ENCODE results near the gene CSNK1E. TPM values are rescaled to one million over a fixed set of nuclear protein-coding genes. Genes with fewer than 3 reads are reported as not detected.

The CSNK1E gene
- total RNA-seq, 1 experiment from 2014 or later = 307 TPM

DNA sequence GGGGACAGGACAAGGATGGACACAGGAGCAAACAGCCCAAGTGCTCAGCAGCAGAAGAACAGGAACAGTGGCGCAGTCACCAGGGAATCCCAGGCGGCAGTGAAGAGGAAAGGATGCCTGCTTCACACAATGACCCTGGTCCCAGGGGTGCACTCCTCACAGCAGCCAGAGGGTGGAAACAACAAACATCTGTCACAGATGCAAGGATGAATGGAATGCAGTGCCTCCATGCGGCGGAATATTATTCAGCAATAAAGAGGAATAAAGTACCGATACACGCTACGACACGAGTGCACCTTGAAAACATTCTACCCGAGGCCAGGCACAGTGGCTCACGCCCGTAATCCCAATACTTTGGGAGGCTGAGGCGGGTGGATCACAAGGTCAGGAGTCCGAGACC, 12.7 kb downstream of the CSNK1E start:
- Histone ChIP-seq H3K4me3 (ENCODE audit: insufficient read depth, low read depth, low read length) (no peak overlapping the region), H3K27me3 (ENCODE audit: control insufficient read depth, insufficient read depth, low read length) (no peaks in the 10 kb centered on the region), H3K36me3 (replicated peaks; ENCODE audit: control insufficient read depth, insufficient read depth, low read length) (peaks cover 51% of the 10 kb centered on the region)
- no peak for DNase-seq

DNA sequence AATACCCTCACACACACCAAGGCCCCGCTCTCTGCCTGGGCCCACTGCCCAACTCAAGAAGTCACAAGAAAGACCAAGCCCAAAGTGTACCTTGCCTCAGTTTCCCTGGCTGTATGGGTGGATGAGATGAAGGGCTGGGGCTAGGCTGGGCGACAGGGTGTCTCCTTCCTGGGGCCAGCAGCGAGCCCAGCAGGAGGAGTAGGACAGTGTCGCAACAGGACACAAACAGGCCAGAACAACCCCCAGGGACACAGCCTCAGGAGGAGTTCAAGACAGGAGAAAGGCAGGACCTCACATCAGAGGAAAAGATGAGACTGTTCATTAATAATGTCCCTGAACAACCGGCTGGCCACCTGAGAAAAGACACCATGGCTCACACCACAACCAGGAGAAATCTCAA, 13.3 kb downstream of the CSNK1E start:
- DNase-seq = no peak
- Histone ChIP-seq H3K36me3 (replicated peaks; ENCODE audit: control insufficient read depth, insufficient read depth, low read length) (peaks cover 53% of the 10 kb centered on the region), H3K4me3 (ENCODE audit: insufficient read depth, low read depth, low read length) (no peak overlapping the region), H3K27me3 (ENCODE audit: control insufficient read depth, insufficient read depth, low read length) (no peaks in the 10 kb centered on the region)

DNA sequence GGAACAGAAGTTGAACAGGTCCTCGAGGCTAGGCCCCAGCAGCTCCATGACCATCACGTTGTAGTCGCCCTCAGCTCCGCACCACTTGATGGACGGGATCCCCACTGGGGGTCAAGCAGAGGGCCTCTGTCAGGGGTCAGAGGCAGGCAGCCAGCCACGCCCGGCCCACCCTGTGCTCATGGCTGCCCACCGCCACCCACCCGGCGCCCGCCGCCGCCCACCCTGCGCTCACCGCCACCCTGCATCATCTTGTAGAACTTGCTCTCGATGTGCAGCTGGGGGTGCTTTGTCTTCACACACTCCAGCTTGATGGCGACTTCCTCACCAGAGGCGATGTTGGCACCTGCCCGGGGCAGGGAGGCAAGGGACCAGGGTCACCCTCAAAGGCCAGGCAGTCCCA, 14.3 kb downstream of the CSNK1E start:
- DNase-seq = no peak
- Histone ChIP-seq H3K27me3 (ENCODE audit: control insufficient read depth, insufficient read depth, low read length) (no peaks in the 10 kb centered on the region), H3K36me3 (replicated peaks; ENCODE audit: control insufficient read depth, insufficient read depth, low read length) (peaks cover 52% of the 10 kb centered on the region), H3K4me3 (ENCODE audit: insufficient read depth, low read depth, low read length) (no peak overlapping the region)

DNA sequence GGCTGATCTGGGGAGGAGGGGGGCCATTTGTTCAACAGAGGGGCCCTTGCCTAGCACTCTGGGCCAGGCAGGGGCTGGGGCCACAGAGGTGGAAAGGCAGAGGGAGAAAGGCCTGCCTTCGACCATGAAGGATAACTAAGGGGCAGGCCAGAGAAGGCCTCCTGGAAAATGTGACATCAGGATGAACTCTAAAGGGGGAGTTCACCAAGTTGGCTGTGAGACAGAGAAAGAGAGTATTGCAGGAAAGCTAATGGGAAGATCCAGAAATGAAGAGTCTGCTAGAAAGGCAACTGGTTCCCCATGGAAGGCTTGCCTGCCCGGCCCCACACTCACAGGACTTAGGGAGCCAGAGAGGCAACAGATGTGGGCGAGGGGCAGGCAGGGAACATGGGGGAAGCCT, 16.3 kb downstream of the CSNK1E start:
- H3K4me3 ChIP-seq (ENCODE audit: insufficient read depth, low read depth, low read length) = no peak overlapping the region
- H3K27me3 ChIP-seq (ENCODE audit: control insufficient read depth, insufficient read depth, low read length) = no peaks in the 10 kb centered on the region
- H3K36me3 ChIP-seq (replicated peaks; ENCODE audit: control insufficient read depth, insufficient read depth, low read length) = peaks cover 70% of the 10 kb centered on the region
- DNase-seq = no peak

DNA sequence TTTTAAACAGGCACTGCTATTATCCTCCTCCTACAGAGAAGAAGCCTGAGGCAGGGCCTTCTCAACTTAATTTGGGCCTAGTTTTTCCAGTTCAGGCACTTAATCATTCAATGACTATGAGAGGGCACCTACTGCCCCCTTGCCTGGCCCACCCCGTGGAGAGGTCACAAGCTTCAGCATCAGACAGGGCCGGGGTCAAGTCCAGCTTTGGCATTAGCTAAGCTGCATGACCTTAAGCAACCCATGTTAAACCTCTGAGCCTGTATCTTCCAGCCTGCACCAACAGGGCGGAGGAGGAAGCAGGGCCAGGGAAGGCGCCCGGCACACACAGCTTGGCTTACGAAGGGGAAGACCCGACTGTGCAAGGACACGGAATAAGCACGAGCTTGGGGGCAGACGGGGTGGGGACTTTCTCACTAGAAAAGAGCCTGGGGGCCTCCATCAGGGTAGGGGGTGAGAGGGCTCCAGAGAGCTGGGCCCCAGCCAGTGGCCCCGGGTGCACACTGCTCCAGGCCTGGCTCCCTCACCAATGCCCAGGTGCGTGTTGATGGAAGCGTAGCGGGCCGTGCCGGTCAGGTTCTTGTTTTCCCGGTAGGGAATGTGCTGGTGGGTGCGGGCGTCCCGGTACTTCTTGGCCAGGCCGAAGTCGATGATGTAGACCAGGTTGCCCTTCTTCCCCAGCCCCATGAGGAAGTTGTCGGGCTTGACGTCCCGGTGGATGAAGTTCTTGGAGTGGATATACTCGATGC, 16.9 kb downstream of the CSNK1E start:
- peaks cover 74% of the 10 kb centered on the region for H3K36me3 ChIP-seq (replicated peaks; ENCODE audit: control insufficient read depth, insufficient read depth, low read length)
- no peak overlapping the region for H3K4me3 ChIP-seq (ENCODE audit: insufficient read depth, low read depth, low read length)
- H3K27me3 ChIP-seq (ENCODE audit: control insufficient read depth, insufficient read depth, low read length) = no peaks in the 10 kb centered on the region
- no peak for DNase-seq

DNA sequence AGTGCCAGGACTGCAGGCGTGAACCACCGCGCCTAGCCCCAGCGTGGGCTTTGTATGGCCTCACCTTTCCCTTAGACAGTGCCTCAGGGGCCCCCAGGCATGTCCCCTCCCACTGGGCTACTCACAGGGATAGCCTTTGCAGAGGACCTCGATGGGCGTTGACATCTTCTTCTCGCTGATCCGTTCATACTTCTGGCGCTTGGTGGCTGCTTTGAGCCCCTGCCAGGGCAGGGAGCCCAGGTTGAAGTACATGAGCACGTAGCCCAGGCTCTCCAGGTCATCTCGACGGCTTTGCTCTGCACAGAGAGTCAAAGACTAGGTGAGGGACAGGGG, 17.5 kb downstream of the CSNK1E start:
- no peak for DNase-seq
- Histone ChIP-seq H3K4me3 (ENCODE audit: insufficient read depth, low read depth, low read length) (no peak overlapping the region), H3K27me3 (ENCODE audit: control insufficient read depth, insufficient read depth, low read length) (no peaks in the 10 kb centered on the region), H3K36me3 (replicated peaks; ENCODE audit: control insufficient read depth, insufficient read depth, low read length) (peaks cover 77% of the 10 kb centered on the region)

DNA sequence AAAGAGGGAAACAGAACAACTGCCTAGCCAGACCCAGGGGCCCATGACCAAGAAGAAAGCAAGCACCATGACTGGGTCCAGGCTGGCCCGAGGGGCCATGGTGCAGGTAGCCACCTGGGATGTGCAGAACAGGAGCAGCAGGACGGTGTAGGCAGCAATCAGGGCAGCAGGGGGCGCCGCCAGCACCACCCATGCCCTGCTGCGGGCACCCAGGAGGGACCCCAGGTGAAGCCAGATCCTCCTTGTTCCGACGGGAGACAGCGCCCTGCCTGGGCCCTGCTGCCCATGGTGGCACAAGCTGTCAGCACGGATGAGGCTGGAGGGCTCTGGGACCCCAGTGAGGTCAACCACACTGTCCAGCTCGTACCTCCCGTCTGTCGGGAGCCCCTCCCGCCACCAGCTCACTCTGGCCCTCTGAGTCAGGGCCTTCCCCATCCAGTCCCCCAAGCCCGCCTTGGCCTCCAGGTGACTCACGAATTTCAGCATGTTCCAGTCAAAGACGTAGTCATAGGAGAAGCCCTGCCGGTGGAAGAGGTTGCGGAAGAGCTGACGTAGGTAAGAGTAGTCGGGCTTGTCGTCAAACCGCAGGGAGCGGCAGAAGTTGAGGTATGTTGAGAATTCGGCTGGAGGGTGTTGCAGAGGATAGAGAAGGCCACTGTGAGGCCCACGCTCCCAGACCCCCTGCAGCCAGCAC, 18.8 kb downstream of the CSNK1E start:
- peaks cover 75% of the 10 kb centered on the region for H3K36me3 ChIP-seq (replicated peaks; ENCODE audit: control insufficient read depth, insufficient read depth, low read length)
- no peak overlapping the region for H3K4me3 ChIP-seq (ENCODE audit: insufficient read depth, low read depth, low read length)
- peak; percentile 91 for DNase-seq
- H3K27me3 ChIP-seq (ENCODE audit: control insufficient read depth, insufficient read depth, low read length) = no peaks in the 10 kb centered on the region

DNA sequence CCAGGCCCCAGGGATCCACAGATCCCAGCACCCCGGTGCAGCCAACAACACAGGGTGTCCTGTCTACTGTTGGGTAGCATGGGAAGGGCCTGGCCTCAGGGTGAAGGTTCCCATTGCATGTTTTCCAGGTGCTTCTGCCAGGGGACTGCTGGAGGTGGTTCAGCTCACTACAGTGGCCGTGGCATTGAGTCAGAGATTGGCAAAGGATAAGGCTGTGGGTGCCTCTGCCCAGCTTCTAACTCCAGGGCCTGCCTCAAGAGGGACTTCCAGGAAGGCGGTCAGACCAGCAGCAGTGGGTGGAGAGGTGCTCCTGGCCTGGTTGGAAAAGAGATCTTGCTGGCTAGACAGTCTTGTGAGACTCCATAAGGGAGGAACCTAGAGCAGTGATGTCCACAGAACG, 20.9 kb downstream of the CSNK1E start:
- H3K27me3 ChIP-seq (ENCODE audit: control insufficient read depth, insufficient read depth, low read length) = no peaks in the 10 kb centered on the region
- no peak overlapping the region for H3K4me3 ChIP-seq (ENCODE audit: insufficient read depth, low read depth, low read length)
- H3K36me3 ChIP-seq (replicated peaks; ENCODE audit: control insufficient read depth, insufficient read depth, low read length) = peaks cover 78% of the 10 kb centered on the region
- no peak for DNase-seq

DNA sequence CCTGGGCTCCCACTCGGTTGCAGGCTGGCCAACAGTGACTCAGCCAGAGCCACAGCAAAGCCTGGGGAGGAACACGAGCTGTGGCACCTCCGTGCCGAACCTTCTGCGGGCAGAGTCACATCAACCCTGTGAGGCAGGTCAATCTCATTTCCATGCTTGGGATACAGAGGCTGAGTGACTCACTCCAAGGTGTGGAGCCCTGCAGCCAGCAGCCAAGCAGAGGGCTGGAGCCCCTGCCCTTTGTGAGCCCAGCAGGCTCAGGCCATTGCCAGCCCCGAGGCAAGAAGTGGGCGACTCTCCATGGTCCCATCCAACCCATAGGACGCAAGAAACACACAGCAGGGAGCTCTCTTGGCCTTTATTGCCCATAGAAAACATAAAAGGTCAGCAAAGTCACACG, 21.4 kb downstream of the CSNK1E start:
- Histone ChIP-seq H3K36me3 (replicated peaks; ENCODE audit: control insufficient read depth, insufficient read depth, low read length) (peaks cover 75% of the 10 kb centered on the region), H3K27me3 (ENCODE audit: control insufficient read depth, insufficient read depth, low read length) (no peaks in the 10 kb centered on the region), H3K4me3 (ENCODE audit: insufficient read depth, low read depth, low read length) (no peak overlapping the region)
- DNase-seq = no peak

DNA sequence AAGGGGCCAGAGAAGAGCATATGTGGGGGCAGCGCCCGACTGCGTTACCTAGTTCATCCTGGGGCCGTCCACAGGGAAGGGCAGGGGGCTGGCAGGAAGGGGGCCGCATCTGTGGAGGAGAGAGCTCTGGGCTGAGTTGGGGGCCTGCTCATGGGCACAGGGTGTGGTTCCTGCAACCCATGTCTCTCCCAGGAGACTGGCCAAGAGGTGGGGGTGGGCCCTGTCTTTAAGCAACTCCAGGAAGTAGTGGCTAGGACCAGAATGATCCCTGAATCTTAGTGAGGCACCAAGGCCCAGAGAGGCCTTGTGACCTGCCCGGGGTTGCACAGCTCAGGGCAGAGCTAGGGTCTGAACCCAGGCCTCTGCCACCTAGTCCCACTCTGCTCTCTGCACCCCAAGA, 21.9 kb downstream of the CSNK1E start:
- peaks cover 70% of the 10 kb centered on the region for H3K36me3 ChIP-seq (replicated peaks; ENCODE audit: control insufficient read depth, insufficient read depth, low read length)
- no peak overlapping the region for H3K4me3 ChIP-seq (ENCODE audit: insufficient read depth, low read depth, low read length)
- no peak for DNase-seq
- no peaks in the 10 kb centered on the region for H3K27me3 ChIP-seq (ENCODE audit: control insufficient read depth, insufficient read depth, low read length)

DNA sequence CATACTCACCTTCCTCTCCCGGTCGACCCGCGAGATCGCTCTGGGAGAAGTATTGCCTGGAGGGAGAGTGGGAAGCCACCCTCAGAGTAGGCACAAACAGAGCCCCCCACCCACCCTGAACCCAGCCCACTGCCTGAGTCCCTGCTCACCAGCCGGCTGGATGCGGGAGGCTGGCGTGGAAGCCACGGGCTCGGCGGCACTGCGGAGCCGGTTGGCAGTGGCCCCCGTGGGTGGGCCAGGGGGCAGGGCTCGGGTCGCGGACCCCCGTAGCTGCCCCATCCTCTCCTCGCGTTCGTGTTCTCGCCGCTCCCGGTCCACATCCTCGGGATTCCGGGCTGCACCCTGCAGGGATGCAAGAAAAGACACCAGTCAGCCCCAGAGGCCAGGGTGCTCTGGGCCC, 23.0 kb downstream of the CSNK1E start:
- Histone ChIP-seq H3K4me3 (ENCODE audit: insufficient read depth, low read depth, low read length) (no peak overlapping the region), H3K36me3 (replicated peaks; ENCODE audit: control insufficient read depth, insufficient read depth, low read length) (peaks cover 63% of the 10 kb centered on the region), H3K27me3 (ENCODE audit: control insufficient read depth, insufficient read depth, low read length) (no peaks in the 10 kb centered on the region)
- DNase-seq = no peak

DNA sequence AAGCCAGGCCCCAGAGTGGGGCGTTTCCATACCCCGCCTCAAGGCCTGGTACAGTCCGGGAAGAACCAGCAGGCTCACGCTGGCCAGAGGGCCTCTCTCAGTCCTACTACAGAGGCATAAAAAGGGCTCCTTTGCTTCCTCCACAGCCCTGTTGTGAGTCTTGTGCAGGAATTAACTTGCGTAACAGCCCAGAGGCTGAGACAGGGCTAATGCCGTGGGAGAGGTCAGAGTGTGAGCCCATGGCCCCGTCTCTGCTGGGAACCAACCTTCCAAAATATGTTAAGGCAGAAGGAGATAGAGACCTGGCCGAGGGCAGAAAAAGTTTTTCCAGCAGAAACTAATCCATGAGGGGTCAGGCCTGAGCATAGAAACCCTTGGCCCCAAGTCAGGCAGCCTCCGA, 24.5 kb downstream of the CSNK1E start:
- DNase-seq = no peak
- H3K4me3 ChIP-seq (ENCODE audit: insufficient read depth, low read depth, low read length) = no peak overlapping the region
- H3K36me3 ChIP-seq (replicated peaks; ENCODE audit: control insufficient read depth, insufficient read depth, low read length) = peaks cover 50% of the 10 kb centered on the region
- H3K27me3 ChIP-seq (ENCODE audit: control insufficient read depth, insufficient read depth, low read length) = no peaks in the 10 kb centered on the region

DNA sequence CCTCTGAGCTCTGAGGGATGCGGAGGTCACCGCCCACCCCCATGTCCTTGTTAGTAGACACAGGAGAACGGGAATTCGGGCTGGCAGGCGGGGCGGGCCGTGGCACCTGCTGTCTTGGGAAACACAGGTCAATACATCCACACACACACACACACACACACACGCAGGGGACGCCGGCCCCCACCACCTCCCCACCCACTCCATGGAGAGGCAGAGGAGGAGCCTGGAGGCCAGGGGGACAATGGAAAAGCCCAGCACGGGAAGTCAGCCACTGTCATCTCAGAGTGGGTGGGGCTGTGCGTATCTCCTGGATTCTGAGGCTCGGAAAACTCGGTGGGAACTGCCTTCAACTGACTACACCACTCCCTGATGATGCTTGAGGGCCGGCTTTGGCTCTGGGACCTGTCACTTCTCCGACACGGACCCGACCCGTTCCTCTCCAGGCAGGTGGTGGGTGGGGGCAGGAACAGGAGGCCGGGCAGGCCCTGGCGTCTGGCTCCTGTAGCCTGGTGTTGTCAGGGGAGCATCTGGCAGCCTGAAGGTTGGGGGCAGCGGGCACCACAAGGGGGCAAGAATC, 25.9 kb downstream of the CSNK1E start:
- Histone ChIP-seq H3K4me3 (ENCODE audit: insufficient read depth, low read depth, low read length) (no peak overlapping the region), H3K36me3 (replicated peaks; ENCODE audit: control insufficient read depth, insufficient read depth, low read length) (peaks cover 39% of the 10 kb centered on the region), H3K27me3 (ENCODE audit: control insufficient read depth, insufficient read depth, low read length) (no peaks in the 10 kb centered on the region)
- peak; percentile 63 for DNase-seq

DNA sequence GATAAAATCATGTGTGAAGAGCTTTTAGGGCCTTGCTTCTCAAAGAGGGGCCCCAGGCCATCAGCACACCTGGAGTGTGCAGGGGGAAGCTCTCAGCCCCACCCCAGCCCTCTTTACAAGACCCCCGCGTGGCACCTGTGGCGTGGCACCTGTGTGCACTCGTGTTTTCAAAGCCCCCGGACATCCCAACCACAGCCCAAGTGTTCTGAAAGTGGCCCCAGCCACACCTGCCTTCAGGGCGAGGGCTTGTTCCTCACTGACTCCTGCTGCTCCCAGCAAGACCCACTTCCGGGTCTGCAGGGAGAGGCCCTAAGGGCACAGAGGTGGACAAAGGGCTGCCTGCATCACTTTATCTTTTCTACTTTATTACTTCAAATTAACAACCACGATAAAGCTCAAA, 26.9 kb downstream of the CSNK1E start:
- Histone ChIP-seq H3K4me3 (ENCODE audit: insufficient read depth, low read depth, low read length) (no peak overlapping the region), H3K27me3 (ENCODE audit: control insufficient read depth, insufficient read depth, low read length) (no peaks in the 10 kb centered on the region), H3K36me3 (replicated peaks; ENCODE audit: control insufficient read depth, insufficient read depth, low read length) (peaks cover 31% of the 10 kb centered on the region)
- DNase-seq = no peak

DNA sequence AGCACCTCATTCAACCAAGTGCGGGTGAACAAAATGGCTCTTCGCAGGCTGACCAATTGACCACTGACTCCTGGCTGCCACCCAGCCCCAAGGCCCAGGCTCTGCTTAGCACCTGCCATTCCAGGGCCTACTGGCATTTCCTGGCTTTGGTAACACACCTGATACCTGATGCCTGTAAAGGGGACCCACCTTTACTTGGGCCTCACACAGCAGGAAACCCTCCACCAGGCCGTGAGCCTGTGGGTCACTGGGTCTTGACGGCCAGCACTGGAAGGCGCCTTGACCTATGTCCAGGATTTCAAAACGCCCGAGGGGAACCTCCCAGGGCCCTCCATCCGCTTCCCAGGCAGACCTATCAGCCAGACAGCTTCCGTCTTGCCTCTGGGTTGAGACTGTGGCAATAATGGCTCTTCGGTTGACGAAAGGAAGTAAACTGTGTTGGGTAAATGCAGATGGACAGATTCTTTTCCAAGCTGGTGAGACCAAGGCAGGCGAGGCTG, 27.6 kb downstream of the CSNK1E start:
- no peak for DNase-seq
- Histone ChIP-seq H3K4me3 (ENCODE audit: insufficient read depth, low read depth, low read length) (no peak overlapping the region), H3K27me3 (ENCODE audit: control insufficient read depth, insufficient read depth, low read length) (no peaks in the 10 kb centered on the region), H3K36me3 (replicated peaks; ENCODE audit: control insufficient read depth, insufficient read depth, low read length) (peaks cover 25% of the 10 kb centered on the region)

All from H7 (cell line).